PFSK-1 (cell line): Measurements from ENCODE around the gene C19orf25.

ENCODE experiments used
- FOXP2 ChIP-seq: optimal IDR thresholded peaks from 2 replicates; pipeline ENCODE3; 2011; ENCODE audit warnings: borderline replicate concordance, control low read depth, inconsistent platforms; ENCODE audit not compliant: insufficient read depth; ENCODE audit errors: extremely low read length, extremely low read depth
- POLR2AphosphoS5 ChIP-seq: IDR thresholded peaks from 2 replicates; pipeline ENCODE4 v1.6.1; 2012; ENCODE audit warnings: low read depth, mild to moderate bottlenecking, control low read depth, low read length, moderate library complexity
- SIN3A ChIP-seq: IDR thresholded peaks from 2 replicates; pipeline ENCODE4 v1.6.1; 2012; ENCODE audit warnings: mild to moderate bottlenecking, low read length, moderate library complexity, borderline replicate concordance; ENCODE audit not compliant: insufficient read depth
- TAF1 ChIP-seq: IDR thresholded peaks from 2 replicates; pipeline ENCODE4 v1.6.1; 2012; ENCODE audit warnings: low read length, control low read depth, borderline replicate concordance; ENCODE audit not compliant: insufficient read depth
- TF ChIP-seq, protein P1 (sequence below), 2 experiments: IDR thresholded peaks; 2 replicates each; pipeline versions ENCODE4 v1.6.1 to v1.8.0; 2011 to 2012; ENCODE audit warnings: low read depth in 2 of 2, low read length in 2 of 2, control low read depth in 1 of 2, inconsistent platforms in 1 of 2, mild to moderate bottlenecking in 1 of 2, moderate library complexity in 1 of 2; ENCODE audit not compliant: insufficient read depth in 1 of 2

The C19orf25 gene

DNA sequence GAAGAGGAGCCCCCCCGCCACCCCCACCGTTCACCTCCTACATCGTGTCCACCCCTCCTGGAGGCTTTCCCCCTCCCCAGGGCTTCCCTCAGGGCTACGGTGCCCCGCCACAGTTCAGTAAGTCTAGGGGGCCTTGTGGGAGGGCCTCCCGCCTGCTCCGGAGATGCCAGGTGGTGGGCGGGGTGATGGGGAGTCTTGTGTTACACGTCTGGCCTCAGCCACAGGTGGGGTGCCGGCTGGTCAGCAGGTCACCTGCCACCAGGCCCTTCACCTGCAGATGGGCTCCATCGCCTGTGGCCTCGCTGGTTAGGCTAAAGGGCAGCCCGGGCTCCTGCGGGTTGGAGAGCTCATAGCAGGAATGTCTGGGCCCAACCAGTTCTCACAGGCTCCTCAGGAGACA, 48.8 kb downstream of the C19orf25 start:
- TF ChIP-seq TAF1 (no peak), POLR2AphosphoS5 (no peak), SIN3A (no peak), FOXP2 (no peak)
- TF ChIP-seq, protein P1, sequence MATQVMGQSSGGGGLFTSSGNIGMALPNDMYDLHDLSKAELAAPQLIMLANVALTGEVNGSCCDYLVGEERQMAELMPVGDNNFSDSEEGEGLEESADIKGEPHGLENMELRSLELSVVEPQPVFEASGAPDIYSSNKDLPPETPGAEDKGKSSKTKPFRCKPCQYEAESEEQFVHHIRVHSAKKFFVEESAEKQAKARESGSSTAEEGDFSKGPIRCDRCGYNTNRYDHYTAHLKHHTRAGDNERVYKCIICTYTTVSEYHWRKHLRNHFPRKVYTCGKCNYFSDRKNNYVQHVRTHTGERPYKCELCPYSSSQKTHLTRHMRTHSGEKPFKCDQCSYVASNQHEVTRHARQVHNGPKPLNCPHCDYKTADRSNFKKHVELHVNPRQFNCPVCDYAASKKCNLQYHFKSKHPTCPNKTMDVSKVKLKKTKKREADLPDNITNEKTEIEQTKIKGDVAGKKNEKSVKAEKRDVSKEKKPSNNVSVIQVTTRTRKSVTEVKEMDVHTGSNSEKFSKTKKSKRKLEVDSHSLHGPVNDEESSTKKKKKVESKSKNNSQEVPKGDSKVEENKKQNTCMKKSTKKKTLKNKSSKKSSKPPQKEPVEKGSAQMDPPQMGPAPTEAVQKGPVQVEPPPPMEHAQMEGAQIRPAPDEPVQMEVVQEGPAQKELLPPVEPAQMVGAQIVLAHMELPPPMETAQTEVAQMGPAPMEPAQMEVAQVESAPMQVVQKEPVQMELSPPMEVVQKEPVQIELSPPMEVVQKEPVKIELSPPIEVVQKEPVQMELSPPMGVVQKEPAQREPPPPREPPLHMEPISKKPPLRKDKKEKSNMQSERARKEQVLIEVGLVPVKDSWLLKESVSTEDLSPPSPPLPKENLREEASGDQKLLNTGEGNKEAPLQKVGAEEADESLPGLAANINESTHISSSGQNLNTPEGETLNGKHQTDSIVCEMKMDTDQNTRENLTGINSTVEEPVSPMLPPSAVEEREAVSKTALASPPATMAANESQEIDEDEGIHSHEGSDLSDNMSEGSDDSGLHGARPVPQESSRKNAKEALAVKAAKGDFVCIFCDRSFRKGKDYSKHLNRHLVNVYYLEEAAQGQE (IDR thresholded peaks at IDR 0.05; ENCODE audit: insufficient read depth in 1 of 2, low read depth in 2 of 2, low read length in 2 of 2) = no peak

DNA sequence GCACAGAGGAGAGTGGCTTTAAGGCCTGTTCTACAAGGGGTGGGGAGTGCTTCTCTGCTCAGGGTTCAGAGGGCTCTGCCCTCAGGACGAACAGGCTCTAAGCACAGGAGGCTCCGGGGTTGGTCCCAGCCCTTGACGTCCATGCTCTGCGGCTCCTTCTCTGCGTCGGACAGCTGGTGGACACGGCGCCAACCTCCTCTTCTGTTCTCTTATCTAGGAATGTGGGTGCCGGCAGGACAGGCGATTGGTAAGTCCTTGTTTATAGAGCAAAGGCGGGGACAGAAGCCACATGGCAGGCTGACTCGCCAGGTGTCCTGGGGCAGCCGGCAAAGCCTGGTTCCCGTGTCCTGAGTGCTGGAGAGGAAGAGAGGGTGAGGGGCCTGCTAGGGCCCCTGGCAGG, 49.3 kb downstream of the C19orf25 start:
- TF ChIP-seq FOXP2 (no peak), POLR2AphosphoS5 (no peak), SIN3A (no peak), TAF1 (no peak)
- TF ChIP-seq, protein P1 (IDR thresholded peaks at IDR 0.05; ENCODE audit: insufficient read depth in 1 of 2, low read depth in 2 of 2, low read length in 2 of 2) = no peak

DNA sequence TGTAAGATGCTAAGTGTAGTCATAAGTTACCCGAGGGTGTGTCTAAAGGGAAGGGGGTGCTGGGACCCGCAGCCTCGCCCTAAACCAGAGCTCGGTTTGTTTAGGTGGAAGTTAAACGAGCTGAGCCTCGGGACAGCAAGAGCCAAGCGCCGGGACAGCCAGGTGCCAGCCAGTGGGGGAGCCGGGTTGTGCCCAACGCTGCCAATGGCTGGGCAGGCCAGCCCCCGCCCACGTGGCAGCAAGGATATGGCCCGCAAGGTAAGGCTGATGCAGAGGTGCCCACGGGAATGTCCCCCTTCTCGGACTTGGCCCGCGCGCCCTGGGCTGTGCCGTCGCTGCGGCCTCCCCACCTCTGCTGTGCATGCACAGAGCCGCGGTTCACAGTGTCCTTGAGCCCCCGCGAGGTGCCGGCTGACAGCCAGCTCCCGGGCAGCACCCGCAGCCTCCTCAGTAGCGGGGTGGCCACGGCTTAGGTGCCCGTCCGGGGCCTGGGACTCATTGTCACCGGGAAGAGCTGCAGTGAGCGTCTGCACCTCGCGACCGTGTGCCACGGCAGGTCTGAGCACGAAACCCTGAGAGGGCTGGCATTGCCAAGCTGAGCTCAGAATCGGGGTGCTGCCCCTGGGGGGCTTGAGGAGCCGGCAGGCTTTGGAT, 50.1 kb downstream of the C19orf25 start:
- no peak for TF ChIP-seq FOXP2
- TF ChIP-seq SIN3A = no peak
- TF ChIP-seq POLR2AphosphoS5 = no peak
- TF ChIP-seq, protein P1 (IDR thresholded peaks at IDR 0.05; ENCODE audit: insufficient read depth in 1 of 2, low read depth in 2 of 2, low read length in 2 of 2) = no peak
- no peak for TF ChIP-seq TAF1

DNA sequence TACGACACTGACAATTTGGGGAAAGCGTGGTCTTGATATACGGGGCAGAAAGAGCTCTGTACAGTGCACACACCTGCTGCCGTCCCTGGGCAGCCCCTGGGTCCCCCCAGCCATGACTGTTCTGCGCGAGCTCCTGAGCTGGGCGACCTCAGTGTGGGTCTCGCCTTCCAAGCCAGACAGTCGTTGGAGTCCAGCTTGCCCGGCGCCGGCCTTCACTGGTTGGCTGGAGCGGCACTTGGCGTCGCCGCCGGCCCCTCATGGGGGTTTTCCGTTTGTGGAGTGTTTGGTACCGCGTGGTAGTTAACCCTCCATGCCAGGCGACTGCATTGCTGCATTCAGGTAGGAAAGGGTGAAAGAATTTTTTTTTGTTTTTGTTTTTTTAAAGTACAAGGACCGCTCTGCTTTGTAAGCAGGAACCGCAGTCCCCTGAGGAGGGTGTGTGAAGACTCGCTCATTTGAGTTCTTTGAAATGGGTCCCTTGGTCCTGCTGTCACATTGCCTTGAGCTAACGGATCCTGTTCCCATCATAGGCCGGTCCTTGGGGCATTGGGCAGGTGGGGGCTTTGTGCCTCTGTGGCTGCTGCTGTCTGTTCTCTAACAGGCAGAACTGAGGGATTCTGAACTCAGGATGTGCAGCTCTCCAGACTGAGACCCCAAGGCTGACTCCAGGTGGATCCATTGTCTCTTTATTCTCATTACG, 51.6 kb downstream of the C19orf25 start:
- TF ChIP-seq FOXP2 (no peak), SIN3A (no peak), TAF1 (no peak)
- TF ChIP-seq, protein P1 (IDR thresholded peaks at IDR 0.05; ENCODE audit: insufficient read depth in 1 of 2, low read depth in 2 of 2, low read length in 2 of 2) = no peak
